Endothelial cell of umbilical vein (primary cell): ENCODE results near the gene ABCA6. TPM values are rescaled to one million over a fixed set of nuclear protein-coding genes. Genes with fewer than 3 reads are reported as not detected.

Source experiments
- BruUV-seq: library from RNA; stranded (reverse); fragments of 400-500 nt; replicated peaks from 2 replicates; lab custom pipeline; 2021; lab: Mats Ljungman, UMichigan
- CTCF ChIA-PET: fragments of 300-600, 350-600 bp; sonication (Branson Sonifier 250); formaldehyde crosslinking; loops from one replicate; lab custom pipeline; 2021; ENCODE audit warnings: antibody characterized with exemption, inconsistent platforms; lab: Charles Lee
- POLR2A ChIA-PET: fragments of 300-600, 350-600 bp; sonication (Branson Sonifier 250); formaldehyde crosslinking; loops from one replicate; lab custom pipeline; 2021; ENCODE audit warnings: antibody characterized with exemption, inconsistent platforms; lab: Charles Lee
- DNase-seq: peaks from one replicate; pipeline ENCODE4 v3.0.0-alpha.2; 2011; ENCODE audit warnings: low read depth, low spot score
- FAIRE-seq: peaks from 2 replicates; lab custom pipeline; 2011; peaks lifted over from hg19 to GRCh38; lab: Jason Lieb, UNC
- H2AFZ ChIP-seq: 2 replicates; pipeline ENCODE4 v1.6.0; 2012; ENCODE audit warnings: low read depth, low read length, control low read depth, inconsistent platforms
- H3K27ac ChIP-seq: 2 replicates; pipeline ENCODE4 v1.5.1; 2011; ENCODE audit warnings: low read depth, mild to moderate bottlenecking, control low read depth, low read length, moderate library complexity; ENCODE audit not compliant: insufficient read depth
- H3K27me3 ChIP-seq, 2 experiments: 2 replicates each; pipeline versions ENCODE4 v1.6.0 to v1.6.1; 2011; ENCODE audit warnings: low read length in 2 of 2, mixed read lengths in 1 of 2; ENCODE audit not compliant: control insufficient read depth in 2 of 2, insufficient read depth in 2 of 2
- H3K36me3 ChIP-seq, 2 experiments: 2 replicates in 1 of 2; 3 replicates in 1 of 2; pipeline ENCODE4 v1.5.1; 2011; ENCODE audit warnings: low read length in 2 of 2, mild to moderate bottlenecking in 1 of 2, moderate library complexity in 1 of 2; ENCODE audit not compliant: control insufficient read depth in 2 of 2, insufficient read depth in 2 of 2; ENCODE audit errors: extremely low read depth in 1 of 2
- H3K4me1 ChIP-seq: 3 replicates; pipeline ENCODE4 v1.5.1; 2011; ENCODE audit warnings: mild to moderate bottlenecking, low read length; ENCODE audit not compliant: control insufficient read depth, insufficient read depth; ENCODE audit errors: extremely low read depth
- H3K4me2 ChIP-seq: 2 replicates; pipeline ENCODE4 v1.6.1; 2011; ENCODE audit warnings: low read length, control low read depth, mixed read lengths; ENCODE audit not compliant: insufficient read depth
- H3K4me3 ChIP-seq, 3 experiments: fragments of 200-600 bp in 1 of 3; sonication (generic), shearing (Covaris generic) in 1 of 3; replicated peaks in 1 of 3; 2 replicates each; pipeline ENCODE4 v1.5.1; 2011 to 2016; ENCODE audit warnings: control low read depth in 3 of 3, low read length in 3 of 3, mild to moderate bottlenecking in 2 of 3, inconsistent platforms in 1 of 3, low read depth in 1 of 3, moderate library complexity in 1 of 3; ENCODE audit not compliant: insufficient read depth in 1 of 3
- H3K79me2 ChIP-seq: 2 replicates; pipeline ENCODE4 v1.6.0; 2012; ENCODE audit warnings: low read length, inconsistent platforms; ENCODE audit not compliant: control insufficient read depth, insufficient read depth
- H3K9ac ChIP-seq: replicated peaks from 2 replicates; pipeline ENCODE3; 2011; ENCODE audit warnings: low read length, control low read depth; ENCODE audit not compliant: insufficient read depth; ENCODE audit errors: extremely low read depth
- H3K9me1 ChIP-seq: replicated peaks from 3 replicates; pipeline ENCODE4 v1.6.0; 2011; ENCODE audit warnings: mild to moderate bottlenecking, low read length; ENCODE audit not compliant: control insufficient read depth, insufficient read depth; ENCODE audit errors: extremely low read depth
- H3K9me3 ChIP-seq: replicated peaks from 2 replicates; pipeline ENCODE4 v1.5.1; 2012; ENCODE audit warnings: low read length, inconsistent platforms; ENCODE audit not compliant: control insufficient read depth, insufficient read depth
- H4K20me1 ChIP-seq: replicated peaks from 2 replicates; pipeline ENCODE3; 2011; ENCODE audit warnings: mild to moderate bottlenecking, low read length; ENCODE audit not compliant: control insufficient read depth, insufficient read depth; ENCODE audit errors: extremely low read depth
- EZH2 ChIP-seq: IDR thresholded peaks from 2 replicates; pipeline ENCODE4 v1.6.1; 2012; ENCODE audit warnings: borderline replicate concordance, low read depth, mild to moderate bottlenecking, moderate library complexity, low read length, inconsistent platforms; ENCODE audit not compliant: severe bottlenecking
- GATA2 ChIP-seq: IDR thresholded peaks from 2 replicates; pipeline ENCODE4 v1.7.0; 2011; ENCODE audit warnings: low read depth, mild to moderate bottlenecking, moderate library complexity, mixed read lengths, low read length; ENCODE audit not compliant: insufficient read length, insufficient read depth
- JUN ChIP-seq: IDR thresholded peaks from 2 replicates; pipeline ENCODE4 v1.6.1; 2011; ENCODE audit warnings: borderline replicate concordance, low read depth; ENCODE audit not compliant: insufficient read length, insufficient read depth
- MYC ChIP-seq: IDR thresholded peaks from one replicate; pipeline ENCODE4 v1.6.1; 2011; ENCODE audit warnings: mild to moderate bottlenecking, low read depth, low read length
- POLR2AphosphoS5 ChIP-seq: IDR thresholded peaks from 2 replicates; pipeline ENCODE4 v1.6.1; 2012; ENCODE audit warnings: low read depth, mild to moderate bottlenecking, control low read depth, low read length, moderate library complexity; ENCODE audit not compliant: insufficient read depth
- dilution Hi-C: fragments of 300-500 bp; cut with MboI; formaldehyde crosslinking; loops from one replicate; pipeline ENCODE4 v1.15.0; 2019; ENCODE audit warnings: low sequenced_read_pairs; ENCODE audit not compliant: extremely low pct_ligation_motif_present
- intact Hi-C: fragments of 100-400 bp; cut with micrococcal nuclease; formaldehyde crosslinking; loops from one replicate; pipeline ENCODE4 v1.10.0; 2022
- polyA plus RNA-seq, 4 experiments: library from polyadenylated mRNA; depleted of rRNA in 3 of 4; stranded (reverse) in 3 of 4; unstranded in 1 of 4; fragments of >200 nt; gene quantifications; 2 replicates each; pipeline versions ENCODE4 v1.2.1 to v1.2.3, GENCODE V29; 2011 to 2012; ENCODE audit warnings: missing spikeins in 1 of 4
- total RNA-seq: library from RNA; stranded (reverse); gene quantifications from 2 replicates; pipeline ENCODE4 v1.2.3, GENCODE V29; 2021
- TF ChIP-seq, protein P1 (sequence below): IDR thresholded peaks from 2 replicates; pipeline ENCODE4 v1.6.1; 2011; ENCODE audit not compliant: insufficient read depth, insufficient read length
- TF ChIP-seq, protein P2 (sequence below), 2 donors: IDR thresholded peaks; 1 replicate in 1 of 2; 2 replicates in 1 of 2; pipeline ENCODE4 v1.5.1; 2011; ENCODE audit warnings: low read length in 2 of 2, mild to moderate bottlenecking in 2 of 2, moderate library complexity in 2 of 2, control low read depth in 1 of 2, inconsistent platforms in 1 of 2, low read depth in 1 of 2; ENCODE audit not compliant: insufficient read depth in 1 of 2; ENCODE audit errors: extremely low read depth in 1 of 2

Gene ABCA6
- total and polyA plus RNA-seq, 2 donors (not counting 3 experiments of a cell fraction or from before 2014, with no cell fraction given): 11.3 to 30.5 TPM

DNA sequence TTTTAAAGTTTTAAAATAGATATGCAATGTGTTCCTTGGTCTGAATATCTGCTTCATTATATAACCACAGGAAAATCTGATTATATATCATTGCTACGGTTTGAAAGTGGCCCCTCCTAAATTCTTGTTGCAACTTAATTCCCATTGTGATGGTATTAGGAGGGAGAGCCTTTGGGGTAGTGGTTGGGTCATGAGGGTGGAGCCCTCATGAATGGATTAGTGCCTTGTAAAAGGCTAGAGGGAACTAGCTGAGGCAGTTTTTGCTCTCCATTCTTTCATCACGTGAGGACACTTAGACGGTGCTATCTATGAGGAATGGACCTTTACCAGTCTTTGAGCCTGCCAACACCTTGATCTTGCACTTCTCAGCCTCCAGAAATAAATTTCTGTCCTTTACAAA is 7.6 kb downstream of the ABCA6 start:
- Histone ChIP-seq H3K27ac (no peak overlapping the region), H3K79me2 (no peaks in the 10 kb centered on the region), H3K36me3 (peaks cover 0 to 8% of the 10 kb centered on the region in 2 experiments), H3K4me3 (no peak overlapping the region), H3K4me1 (no peaks in the 10 kb centered on the region), H3K9me1 (no peaks in the 10 kb centered on the region), H4K20me1 (no peaks in the 10 kb centered on the region), H3K9ac (no peak overlapping the region), H3K4me2 (no peak overlapping the region), H2AFZ (no peak overlapping the region), H3K9me3 (no peaks in the 10 kb centered on the region), H3K27me3 (no peaks in the 10 kb centered on the region)
- dilution Hi-C loops: no loop called here
- DNase-seq (no peak), FAIRE-seq (no peak)
- intact Hi-C loops: no loop called here
- CTCF ChIA-PET: interaction anchor here (1.0 to 1.1 kb wide), 2 partner anchors 32 to 362 kb away, joined by 3 read pairs; no protein-coding TSS in a partner anchor
- BruUV-seq: no TSS peak
- POLR2A ChIA-PET: no interaction called here
- TF ChIP-seq, protein P1, sequence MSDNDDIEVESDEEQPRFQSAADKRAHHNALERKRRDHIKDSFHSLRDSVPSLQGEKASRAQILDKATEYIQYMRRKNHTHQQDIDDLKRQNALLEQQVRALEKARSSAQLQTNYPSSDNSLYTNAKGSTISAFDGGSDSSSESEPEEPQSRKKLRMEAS: no peak
- no peak for TF ChIP-seq GATA2
- TF ChIP-seq JUN: no peak
- no peak for TF ChIP-seq POLR2AphosphoS5
- TF ChIP-seq, protein P2, sequence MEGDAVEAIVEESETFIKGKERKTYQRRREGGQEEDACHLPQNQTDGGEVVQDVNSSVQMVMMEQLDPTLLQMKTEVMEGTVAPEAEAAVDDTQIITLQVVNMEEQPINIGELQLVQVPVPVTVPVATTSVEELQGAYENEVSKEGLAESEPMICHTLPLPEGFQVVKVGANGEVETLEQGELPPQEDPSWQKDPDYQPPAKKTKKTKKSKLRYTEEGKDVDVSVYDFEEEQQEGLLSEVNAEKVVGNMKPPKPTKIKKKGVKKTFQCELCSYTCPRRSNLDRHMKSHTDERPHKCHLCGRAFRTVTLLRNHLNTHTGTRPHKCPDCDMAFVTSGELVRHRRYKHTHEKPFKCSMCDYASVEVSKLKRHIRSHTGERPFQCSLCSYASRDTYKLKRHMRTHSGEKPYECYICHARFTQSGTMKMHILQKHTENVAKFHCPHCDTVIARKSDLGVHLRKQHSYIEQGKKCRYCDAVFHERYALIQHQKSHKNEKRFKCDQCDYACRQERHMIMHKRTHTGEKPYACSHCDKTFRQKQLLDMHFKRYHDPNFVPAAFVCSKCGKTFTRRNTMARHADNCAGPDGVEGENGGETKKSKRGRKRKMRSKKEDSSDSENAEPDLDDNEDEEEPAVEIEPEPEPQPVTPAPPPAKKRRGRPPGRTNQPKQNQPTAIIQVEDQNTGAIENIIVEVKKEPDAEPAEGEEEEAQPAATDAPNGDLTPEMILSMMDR (IDR thresholded peaks at IDR 0.05; ENCODE audit: extremely low read depth in 1 of 2, insufficient read depth in 1 of 2, low read depth in 1 of 2, low read length in 2 of 2): no peak
- TF ChIP-seq EZH2: no peak
- no peak for TF ChIP-seq MYC
